ENCODE results near the gene LRCH2. TPM values are rescaled to one million over a fixed set of nuclear protein-coding genes. Genes with fewer than 3 reads are reported as not detected.

The LRCH2 gene
- total RNA-seq, 2 experiments from 2014 or later = not detected

DNA sequence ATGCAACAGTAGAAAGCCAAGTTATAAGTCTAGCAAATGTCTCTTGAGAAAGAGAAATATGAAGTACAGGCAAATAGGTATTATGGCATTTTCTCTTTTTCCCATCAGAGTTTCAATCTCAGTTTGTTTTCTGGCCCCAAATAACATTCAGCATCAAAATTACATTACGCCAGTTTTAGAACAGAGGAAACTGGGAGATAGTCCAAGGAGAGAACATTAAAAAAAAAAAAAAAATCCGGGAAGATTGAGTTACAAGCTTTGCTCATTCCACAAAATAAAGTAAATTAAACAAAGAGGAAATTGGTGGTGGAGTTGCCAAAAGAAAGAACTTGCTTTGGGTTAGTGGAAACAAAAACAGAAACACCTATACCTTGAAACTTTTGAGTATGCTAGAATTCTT lies 166.1 kb downstream of the LRCH2 start:
- Histone ChIP-seq H4K20me1 (ENCODE audit: insufficient read depth, low read length) (no peaks in the 10 kb centered on the region), H3K4me3 (ENCODE audit: low read depth, low read length, poor library complexity, severe bottlenecking) (no peak overlapping the region), H3K36me3 (ENCODE audit: insufficient read depth, low read length) (no peaks in the 10 kb centered on the region), H3K27ac (ENCODE audit: low read depth, low read length, poor library complexity, severe bottlenecking) (no peak overlapping the region), H3K9me2 (ENCODE audit: insufficient read depth, low read length) (no peaks in the 10 kb centered on the region), H2AFZ (ENCODE audit: low read length) (no peak overlapping the region), H3K9me3 (ENCODE audit: low read length) (no peaks in the 10 kb centered on the region), H3K79me2 (ENCODE audit: insufficient read depth, low read depth, low read length) (no peaks in the 10 kb centered on the region), H3K4me2 (ENCODE audit: low read length) (no peak overlapping the region), H3K4me1 (ENCODE audit: insufficient read depth, low read length, poor library complexity, severe bottlenecking) (no peaks in the 10 kb centered on the region)
- CTCF ChIA-PET (ENCODE audit: unreplicated experiment) = no interaction called here
- no peak for DNase-seq (ENCODE audit: low spot score)
- TF ChIP-seq EZH2phosphoT487 (IDR thresholded peaks at IDR 0.05; ENCODE audit: borderline replicate concordance, low read depth, low read length) = no peak
- TF ChIP-seq CTCF (conservative IDR thresholded peaks at IDR 0.05; ENCODE audit: low read length) = no peak
- POLR2A ChIA-PET = no interaction called here
- no TSS peak for BruUV-seq (replicated peaks)
- intact Hi-C loops (cut with micrococcal nuclease; ENCODE audit: unreplicated experiment) = no loop called here

DNA sequence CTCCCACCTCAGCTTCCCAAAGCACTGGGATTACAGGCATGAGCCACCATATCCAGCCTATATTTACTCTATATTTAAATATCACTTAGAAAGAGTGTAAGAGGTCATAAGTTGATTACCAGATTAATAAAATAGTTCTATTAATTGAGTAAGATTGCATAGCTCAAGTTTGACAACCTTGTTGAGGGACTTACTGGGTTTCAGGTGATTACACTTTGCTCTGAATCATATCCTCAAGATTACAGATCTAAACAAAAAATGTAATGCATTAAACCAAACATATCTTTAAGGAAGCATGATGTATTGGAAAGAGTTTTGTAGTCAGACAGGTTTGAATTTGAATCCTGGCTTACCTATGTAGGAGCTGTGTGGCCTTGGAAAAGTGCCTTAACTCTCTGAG lies 168.6 kb downstream of the LRCH2 start:
- Histone ChIP-seq H2AFZ (ENCODE audit: low read length) (no peak overlapping the region), H3K4me1 (ENCODE audit: insufficient read depth, low read length, poor library complexity, severe bottlenecking) (no peaks in the 10 kb centered on the region), H4K20me1 (ENCODE audit: insufficient read depth, low read length) (no peaks in the 10 kb centered on the region), H3K4me3 (ENCODE audit: low read depth, low read length, poor library complexity, severe bottlenecking) (no peak overlapping the region), H3K27ac (ENCODE audit: low read depth, low read length, poor library complexity, severe bottlenecking) (no peak overlapping the region), H3K4me2 (ENCODE audit: low read length) (no peak overlapping the region), H3K79me2 (ENCODE audit: insufficient read depth, low read depth, low read length) (no peaks in the 10 kb centered on the region), H3K9me3 (ENCODE audit: low read length) (no peaks in the 10 kb centered on the region), H3K36me3 (ENCODE audit: insufficient read depth, low read length) (no peaks in the 10 kb centered on the region), H3K9me2 (ENCODE audit: insufficient read depth, low read length) (no peaks in the 10 kb centered on the region)
- ChIA-PET POLR2A (no interaction called here), CTCF (ENCODE audit: unreplicated experiment) (no interaction called here)
- DNase-seq (ENCODE audit: low spot score) = no peak
- intact Hi-C loops (cut with micrococcal nuclease; ENCODE audit: unreplicated experiment) = no loop called here
- BruUV-seq (replicated peaks) = no TSS peak
- TF ChIP-seq CTCF (conservative IDR thresholded peaks at IDR 0.05; ENCODE audit: low read length) (no peak), EZH2phosphoT487 (IDR thresholded peaks at IDR 0.05; ENCODE audit: borderline replicate concordance, low read depth, low read length) (no peak)

Small RNAs within 50 kb of the gene (small RNA-seq; reads per million reads assigned to genes)
- gene RF00019 (not detected), gene SNORA35B (not detected)

Other genes with a start within 250 kb of the LRCH2 start
- not detected in 2 replicates for gene IL13RA2, start 216.5 kb downstream of the LRCH2 start, total RNA-seq (2014; rRNA removed; shearing (Covaris generic))
- gene IL13RA2, start 216.5 kb downstream of the LRCH2 start, total RNA-seq (2022) = not detected in 2 replicates
- not detected in 2 replicates for gene RBMXL3, start 44.7 kb downstream of the LRCH2 start, total RNA-seq (2014; rRNA removed; shearing (Covaris generic))
- not detected in 2 replicates for gene RBMXL3, start 44.7 kb downstream of the LRCH2 start, total RNA-seq (2022)
- gene LUZP4, start 55.6 kb upstream of the LRCH2 start, total RNA-seq (2014; rRNA removed; shearing (Covaris generic)) = not detected in 2 replicates
- gene LUZP4, start 55.6 kb upstream of the LRCH2 start, total RNA-seq (2022) = not detected in 2 replicates

Data from OCI-LY7 (cell line).